Measurements from ENCODE around the gene MIPOL1. TPM values are rescaled to one million over a fixed set of nuclear protein-coding genes. Genes with fewer than 3 reads are reported as not detected.

The MIPOL1 gene
- total RNA-seq: 3.5 and 8.9 TPM in 2 replicates

GRCh38 chr14:37197421-37198272 is at the start of gene MIPOL1:
Gene MIPOL1 (plus strand): TSS chr14:37197937. CDS start chr14:37247889, 49,952 bp downstream.

GRCh38 chr14:37172024-37172869 is 25.5 kb upstream of the MIPOL1 start, which contains the start of gene SLC25A21:
Gene SLC25A21 (minus strand): TSS chr14:37172606.

GRCh38 chr14:37594971-37595808 is 397.5 kb downstream of the MIPOL1 start, which contains the start of the genes FOXA1 and TTC6:
Gene FOXA1 (minus strand): TSS chr14:37595249. CDS start chr14:37594972, 277 bp downstream.
Gene TTC6 (plus strand): TSS chr14:37595629. CDS start chr14:37622065, 26,436 bp downstream.

Other genes with a start within 250 kb of the MIPOL1 start
- 0.43 and 0.60 TPM in 2 replicates for gene SLC25A21, start 25.3 kb upstream of the MIPOL1 start, total RNA-seq

Data from dermis lymphatic vessel endothelial cell (primary cell).